Measurements from ENCODE around the gene SLC39A11. TPM values are rescaled to one million over a fixed set of nuclear protein-coding genes. Genes with fewer than 3 reads are reported as not detected.
"Not testable (repeated sequence)": the region's sequence is repeated elsewhere in the genome, so short reads cannot be mapped to it uniquely, and the experiment has no call there.

SLC39A11 gene
- total RNA-seq, 6 donors from 2014 or later: 16.3 to 57.6 (median 29.5) TPM

GRCh38 chr17:72764632-72765041 lies 327.9 kb downstream of the SLC39A11 start:
- H3K4me3 ChIP-seq: no peak overlapping the region
- H3K4me1 ChIP-seq: no peaks in the 10 kb centered on the region
- WGBS, 2 donors: 53 to 82% methylated on average over 1 to 3 of the region's 3 CpGs
- TF ChIP-seq CTCF (IDR thresholded peaks at IDR 0.05): no peak
- no peak for TF ChIP-seq POLR2AphosphoS5 (IDR thresholded peaks at IDR 0.05)
- TF ChIP-seq EP300 (IDR thresholded peaks at IDR 0.05): no peak
- no peak for TF ChIP-seq POLR2A (IDR thresholded peaks at IDR 0.05)
- no peaks in the 10 kb centered on the region for H3K27me3 ChIP-seq
- ATAC-seq (ENCODE audit: low FRiP score in 2 of 2): no peak
- no peaks in the 10 kb centered on the region for H3K9me3 ChIP-seq
- DNase-seq: no peak
- no peaks in the 10 kb centered on the region for H3K36me3 ChIP-seq
- H3K27ac ChIP-seq: no peak overlapping the region

DNA sequence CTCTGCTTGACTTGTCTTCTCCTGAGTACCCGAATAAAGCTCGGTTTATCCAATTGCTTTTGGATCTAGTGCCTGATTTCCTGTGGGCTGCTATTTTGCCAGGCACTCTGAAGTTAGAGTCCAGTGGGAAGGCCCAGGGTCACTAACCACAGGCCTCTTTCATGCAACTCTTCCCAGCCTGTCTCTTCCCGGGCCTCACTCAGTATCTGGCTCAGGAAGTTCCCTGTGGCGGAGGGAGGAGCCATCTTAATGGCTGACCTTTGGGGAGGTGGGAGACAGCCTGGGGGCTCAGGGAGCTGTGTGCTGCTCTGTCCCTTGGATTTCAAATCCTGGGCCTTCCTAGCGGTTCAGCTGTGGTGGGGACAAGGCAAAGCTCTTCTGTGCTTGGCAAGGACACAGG lies 328.5 kb downstream of the SLC39A11 start:
- no peaks in the 10 kb centered on the region for H3K4me1 ChIP-seq
- ATAC-seq (ENCODE audit: low FRiP score in 2 of 2): no peak

GRCh38 chr17:72761893-72762575 lies 330.5 kb downstream of the SLC39A11 start:
- H3K4me1 ChIP-seq; ATAC-seq (ENCODE audit: low FRiP score in 2 of 2); H3K9me3 ChIP-seq; H3K4me3 ChIP-seq; H3K27me3 ChIP-seq; H3K36me3 ChIP-seq; H3K27ac ChIP-seq; DNase-seq: not testable (repeated sequence)
- 84 to 94% methylated on average over 9 of the region's 9 CpGs for WGBS, 2 donors

More for the DNA sequence above, 328.5 kb downstream of the SLC39A11 start:
- Histone ChIP-seq H3K4me3 (no peak overlapping the region), H3K36me3 (no peaks in the 10 kb centered on the region), H3K27ac (no peak overlapping the region), H3K9me3 (no peaks in the 10 kb centered on the region), H3K27me3 (no peaks in the 10 kb centered on the region)
- no peak for DNase-seq
- TF ChIP-seq POLR2AphosphoS5 (IDR thresholded peaks at IDR 0.05) (no peak), EP300 (IDR thresholded peaks at IDR 0.05) (no peak), CTCF (IDR thresholded peaks at IDR 0.05) (no peak), POLR2A (IDR thresholded peaks at IDR 0.05) (no peak)
- 63 to 76% methylated on average over 5 of the region's 5 CpGs for WGBS, 2 donors

GRCh38 chr17:72761431-72761830 lies 331.1 kb downstream of the SLC39A11 start:
- ATAC-seq (ENCODE audit: low FRiP score in 2 of 2): no peak
- H3K36me3 ChIP-seq: no peaks in the 10 kb centered on the region
- H3K4me1 ChIP-seq: no peaks in the 10 kb centered on the region
- no peak for TF ChIP-seq POLR2AphosphoS5 (IDR thresholded peaks at IDR 0.05)
- TF ChIP-seq POLR2A (IDR thresholded peaks at IDR 0.05): no peak
- TF ChIP-seq CTCF (IDR thresholded peaks at IDR 0.05): no peak
- no peak for TF ChIP-seq EP300 (IDR thresholded peaks at IDR 0.05)
- DNase-seq: no peak
- WGBS, 2 donors: 65 to 76% methylated on average over 3 of the region's 3 CpGs
- H3K27ac ChIP-seq: no peak overlapping the region
- H3K4me3 ChIP-seq: no peak overlapping the region
- no peaks in the 10 kb centered on the region for H3K27me3 ChIP-seq
- H3K9me3 ChIP-seq: no peaks in the 10 kb centered on the region

- WGBS, 2 donors: 93% methylated on average over 6 of the region's 6 CpGs
- ATAC-seq (ENCODE audit: low FRiP score in 2 of 2) (no peak), DNase-seq (no peak)
- H3K4me3 ChIP-seq: no peak overlapping the region
- TF ChIP-seq CTCF (IDR thresholded peaks at IDR 0.05): no peak
- TF ChIP-seq POLR2A (IDR thresholded peaks at IDR 0.05): no peak
- no peak for TF ChIP-seq EP300 (IDR thresholded peaks at IDR 0.05)
- TF ChIP-seq POLR2AphosphoS5 (IDR thresholded peaks at IDR 0.05): no peak
- H3K27me3 ChIP-seq: no peaks in the 10 kb centered on the region
- no peaks in the 10 kb centered on the region for H3K36me3 ChIP-seq
- no peak overlapping the region for H3K27ac ChIP-seq
- no peaks in the 10 kb centered on the region for H3K4me1 ChIP-seq
- no peaks in the 10 kb centered on the region for H3K9me3 ChIP-seq
Measured at GRCh38 chr17:72760368-72760767, 332.1 kb downstream of the SLC39A11 start.

Data from upper lobe of left lung (tissue), 6 donors.